ENCODE results near the gene MYBL2. TPM values are rescaled to one million over a fixed set of nuclear protein-coding genes. Genes with fewer than 3 reads are reported as not detected.

The MYBL2 gene
- total and polyA plus RNA-seq, 12 donors = 0.09 to 6.0 (median 0.27) TPM; not detected in 2

DNA sequence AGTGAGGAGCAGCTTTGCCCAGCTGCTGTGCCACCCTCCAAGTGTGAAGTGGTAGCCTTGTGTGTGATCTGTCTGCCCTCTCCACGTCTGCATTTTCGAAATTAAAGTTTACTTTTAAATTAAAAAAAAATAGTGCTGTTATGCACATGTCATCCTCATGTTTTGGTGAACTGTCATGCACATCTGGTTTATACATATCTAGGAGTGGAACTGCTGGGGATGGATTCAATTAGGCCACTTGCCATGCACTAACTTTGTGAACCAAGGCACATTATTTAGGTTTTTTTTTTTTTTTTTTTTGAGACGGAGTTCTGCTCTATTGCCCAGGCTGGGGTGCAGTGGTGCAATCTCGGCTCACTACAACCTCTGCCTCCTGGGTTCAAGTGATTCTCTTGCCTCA, 56.3 kb downstream of the MYBL2 start:
- Histone ChIP-seq H3K4me1 (no peaks in the 10 kb centered on the region), H3K27me3 (peaks cover 0 to 7% (median 0%) of the 10 kb centered on the region in 7 donors), H3K36me3 (no peaks in the 10 kb centered on the region), H3K27ac (no peak overlapping the region), H3K9me3 (peaks cover 0 to 2% (median 0%) of the 10 kb centered on the region in 11 donors), H3K4me3 (no peak overlapping the region)
- DNase-seq (no peak), ATAC-seq (no peak)
- TF ChIP-seq, protein P1, sequence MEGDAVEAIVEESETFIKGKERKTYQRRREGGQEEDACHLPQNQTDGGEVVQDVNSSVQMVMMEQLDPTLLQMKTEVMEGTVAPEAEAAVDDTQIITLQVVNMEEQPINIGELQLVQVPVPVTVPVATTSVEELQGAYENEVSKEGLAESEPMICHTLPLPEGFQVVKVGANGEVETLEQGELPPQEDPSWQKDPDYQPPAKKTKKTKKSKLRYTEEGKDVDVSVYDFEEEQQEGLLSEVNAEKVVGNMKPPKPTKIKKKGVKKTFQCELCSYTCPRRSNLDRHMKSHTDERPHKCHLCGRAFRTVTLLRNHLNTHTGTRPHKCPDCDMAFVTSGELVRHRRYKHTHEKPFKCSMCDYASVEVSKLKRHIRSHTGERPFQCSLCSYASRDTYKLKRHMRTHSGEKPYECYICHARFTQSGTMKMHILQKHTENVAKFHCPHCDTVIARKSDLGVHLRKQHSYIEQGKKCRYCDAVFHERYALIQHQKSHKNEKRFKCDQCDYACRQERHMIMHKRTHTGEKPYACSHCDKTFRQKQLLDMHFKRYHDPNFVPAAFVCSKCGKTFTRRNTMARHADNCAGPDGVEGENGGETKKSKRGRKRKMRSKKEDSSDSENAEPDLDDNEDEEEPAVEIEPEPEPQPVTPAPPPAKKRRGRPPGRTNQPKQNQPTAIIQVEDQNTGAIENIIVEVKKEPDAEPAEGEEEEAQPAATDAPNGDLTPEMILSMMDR (IDR thresholded peaks at IDR 0.05) = no peak
- intact Hi-C loops (cut with DNase I) = no loop called here
- 73% methylated on average over 4 of the region's 4 CpGs for WGBS, 2 donors

DNA sequence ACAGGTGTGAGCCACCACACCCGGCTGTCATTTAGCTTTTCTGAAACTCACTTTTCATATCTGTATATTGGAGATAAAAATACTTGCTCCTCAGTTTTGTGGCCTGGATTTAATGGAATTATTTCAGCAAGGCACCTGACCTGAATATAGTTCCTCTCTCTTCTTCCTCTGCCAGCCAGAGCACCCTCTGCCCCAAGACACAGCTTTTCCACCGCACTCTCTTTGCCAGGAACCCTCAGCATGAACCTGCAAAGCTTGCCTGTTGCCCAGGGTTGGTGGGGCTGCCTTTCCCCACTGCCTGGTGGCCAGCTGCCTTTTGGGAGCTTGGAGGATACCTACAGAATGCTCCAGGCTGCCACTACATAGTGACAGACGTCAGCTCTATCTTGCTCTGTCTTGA, 56.8 kb downstream of the MYBL2 start:
- H3K4me3 ChIP-seq = no peak overlapping the region
- 75 to 80% methylated on average over 3 of the region's 3 CpGs for WGBS, 2 donors
- peaks cover 0 to 3% (median 0%) of the 10 kb centered on the region in 9 donors for H3K4me1 ChIP-seq
- H3K36me3 ChIP-seq = no peaks in the 10 kb centered on the region
- peaks cover 0 to 2% (median 0%) of the 10 kb centered on the region in 11 donors for H3K9me3 ChIP-seq
- H3K27me3 ChIP-seq = peaks cover 0 to 7% (median 0%) of the 10 kb centered on the region in 7 donors
- ATAC-seq = no peak
- TF ChIP-seq, protein P1 (IDR thresholded peaks at IDR 0.05) = no peak
- H3K27ac ChIP-seq = no peak overlapping the region
- intact Hi-C loops (cut with DNase I) = no loop called here
- no peak for DNase-seq

DNA sequence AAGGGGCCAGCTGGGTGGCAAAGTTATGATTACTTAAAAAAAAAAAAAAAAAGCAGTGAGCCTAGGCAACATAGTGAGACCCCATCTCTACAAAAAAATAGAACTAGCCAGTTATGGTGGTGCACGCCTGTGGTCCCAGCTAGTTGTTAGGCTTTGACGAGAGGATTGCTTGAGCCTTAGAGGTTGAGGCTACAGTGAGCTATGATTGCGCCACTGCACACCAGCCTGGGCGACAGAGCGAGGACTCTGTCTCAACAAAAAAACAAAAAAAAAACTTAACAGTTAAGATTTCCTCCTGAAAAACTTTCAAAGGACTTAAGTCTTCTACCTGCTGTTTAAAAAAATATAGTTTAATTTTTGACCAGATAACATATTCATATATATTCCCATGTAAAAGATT, 57.5 kb downstream of the MYBL2 start:
- DNase-seq (no peak), ATAC-seq (no peak)
- H3K4me1 ChIP-seq = peaks cover 0 to 7% (median 0%) of the 10 kb centered on the region in 9 donors
- H3K27me3 ChIP-seq = peaks cover 0 to 7% (median 0%) of the 10 kb centered on the region in 7 donors
- H3K27ac ChIP-seq = no peak overlapping the region
- TF ChIP-seq, protein P1 (IDR thresholded peaks at IDR 0.05) = no peak
- peaks cover 0 to 6% (median 0%) of the 10 kb centered on the region in 11 donors for H3K9me3 ChIP-seq
- H3K36me3 ChIP-seq = no peaks in the 10 kb centered on the region
- 87 to 91% methylated on average over 5 of the region's 5 CpGs for WGBS, 2 donors
- intact Hi-C loops (cut with DNase I) = no loop called here
- no peak overlapping the region for H3K4me3 ChIP-seq

DNA sequence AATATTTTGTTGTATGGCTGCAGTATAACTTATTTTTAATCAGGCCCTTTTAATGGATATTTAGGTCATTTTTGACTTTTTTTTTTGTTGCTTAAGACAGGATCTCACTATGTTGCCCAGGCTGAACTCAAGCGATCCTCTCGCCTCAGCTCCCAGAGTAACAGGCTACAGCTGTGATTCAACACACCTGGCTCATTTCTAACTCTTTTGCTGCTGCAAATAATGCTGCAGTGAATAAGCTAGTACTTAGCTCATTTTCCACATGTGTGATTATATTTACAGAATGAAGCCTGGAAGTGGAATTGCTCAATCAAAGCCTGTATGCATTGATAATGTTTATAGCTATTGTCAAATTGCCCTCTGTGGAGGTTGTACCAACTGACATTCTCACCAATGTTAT, 58.8 kb downstream of the MYBL2 start:
- intact Hi-C loops (cut with DNase I) = no loop called here
- ATAC-seq = no peak
- Histone ChIP-seq H3K27me3 (peaks cover 0 to 5% (median 0%) of the 10 kb centered on the region in 7 donors), H3K36me3 (no peaks in the 10 kb centered on the region), H3K27ac (no peak overlapping the region), H3K4me3 (no peak overlapping the region), H3K9me3 (peaks cover 0 to 6% (median 0%) of the 10 kb centered on the region in 11 donors), H3K4me1 (peaks cover 0 to 7% (median 0%) of the 10 kb centered on the region in 9 donors)
- TF ChIP-seq, protein P1 (IDR thresholded peaks at IDR 0.05) = no peak
- 87 to 99% methylated on average over 2 of the region's 2 CpGs for WGBS, 2 donors
- no peak for DNase-seq
